DOHH2 (cell line): ENCODE results near the gene MAML2.

ENCODE experiments used
- H3F3A ChIP-seq: fragments of 200-600 bp; sonication (generic), shearing (Covaris generic); 2 replicates; pipeline ENCODE4 v1.6.0; 2016; ENCODE audit warnings: antibody characterized with exemption, mild to moderate bottlenecking; ENCODE audit not compliant: control insufficient read depth, insufficient read depth
- H3K27ac ChIP-seq: fragments of 200-600 bp; sonication (generic); 2 replicates; pipeline ENCODE4 v1.5.1; 2014; ENCODE audit warnings: low read depth, mild to moderate bottlenecking, low read length, moderate library complexity
- H3K27me3 ChIP-seq: fragments of 200-600 bp; sonication (generic); 2 replicates; pipeline ENCODE4 v1.6.1; 2014; ENCODE audit warnings: mild to moderate bottlenecking, low read length, mixed read lengths; ENCODE audit not compliant: control insufficient read depth
- H3K36me3 ChIP-seq: fragments of 200-600 bp; sonication (generic); 2 replicates; pipeline ENCODE4 v1.6.1; 2014; ENCODE audit warnings: mild to moderate bottlenecking, low read length, moderate library complexity, mixed read lengths; ENCODE audit not compliant: control insufficient read depth
- H3K4me1 ChIP-seq: fragments of 200-600 bp; sonication (generic); 2 replicates; pipeline ENCODE4 v1.6.1; 2014; ENCODE audit warnings: mild to moderate bottlenecking, low read length, mixed read lengths; ENCODE audit not compliant: control insufficient read depth
- H3K4me2 ChIP-seq: fragments of 200-600 bp; sonication (generic); 2 replicates; pipeline ENCODE4 v1.6.0; 2014; ENCODE audit warnings: mild to moderate bottlenecking, low read length, moderate library complexity
- H3K4me3 ChIP-seq: fragments of 200-600 bp; sonication (generic); 2 replicates; pipeline ENCODE4 v1.5.1; 2014; ENCODE audit warnings: mild to moderate bottlenecking, low read length, mixed read lengths
- H3K79me2 ChIP-seq: fragments of 200-600 bp; sonication (generic); 2 replicates; pipeline ENCODE4 v1.6.1; 2014; ENCODE audit warnings: mild to moderate bottlenecking, low read length, mixed read lengths; ENCODE audit not compliant: control insufficient read depth
- H3K9me2 ChIP-seq: fragments of 200-600 bp; sonication (generic); replicated peaks from 2 replicates; pipeline ENCODE4 v1.6.1; 2014; ENCODE audit warnings: mild to moderate bottlenecking, low read length, mixed read lengths; ENCODE audit not compliant: control insufficient read depth
- H3K9me3 ChIP-seq: fragments of 200-600 bp; sonication (generic); 2 replicates; pipeline ENCODE4 v1.6.1; 2014; ENCODE audit warnings: antibody characterized with exemption, low read length, mixed read lengths; ENCODE audit not compliant: control insufficient read depth, insufficient read depth
- H4K20me1 ChIP-seq: fragments of 200-600 bp; sonication (generic); 2 replicates; pipeline ENCODE4 v1.6.0; 2014; ENCODE audit warnings: low read depth, mild to moderate bottlenecking, antibody characterized with exemption, low read length, moderate library complexity; ENCODE audit not compliant: control insufficient read depth, insufficient read depth
- CTCF ChIP-seq: fragments of 200-600 bp; sonication (generic); IDR thresholded peaks from one replicate; pipeline ENCODE4 v1.5.1; 2014; ENCODE audit warnings: antibody characterized with exemption, mild to moderate bottlenecking, low read depth, low read length; ENCODE audit not compliant: poor library complexity, severe bottlenecking
- EZH2phosphoT487 ChIP-seq: fragments of 200-600 bp; sonication (generic); IDR thresholded peaks from 2 replicates; pipeline ENCODE4 v1.6.1; 2017; ENCODE audit warnings: borderline replicate concordance, mild to moderate bottlenecking, antibody characterized with exemption, low read length, moderate library complexity, mixed read lengths

The MAML2 gene

DNA sequence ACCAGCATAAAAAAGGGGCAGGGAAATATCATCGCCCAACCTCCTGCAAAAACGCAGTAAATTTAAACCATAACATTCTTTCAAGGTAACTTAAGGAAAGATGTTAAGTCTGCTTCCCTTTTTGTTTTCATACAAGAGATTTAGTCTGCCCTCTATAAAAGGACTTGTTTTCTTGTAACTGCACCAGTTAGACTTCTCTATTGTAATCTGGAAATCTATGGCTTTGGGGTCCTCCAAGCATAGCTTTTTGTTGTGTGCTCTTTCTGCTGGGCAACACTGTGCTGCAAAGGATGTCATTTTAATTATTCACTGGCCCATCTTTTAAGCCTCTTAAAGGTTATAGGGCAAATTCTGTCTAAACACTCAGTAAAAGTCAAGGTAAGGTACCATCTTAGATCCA lies 136.0 kb downstream of the MAML2 start:
- no peaks in the 10 kb centered on the region for H3K9me3 ChIP-seq
- no peaks in the 10 kb centered on the region for H3K27me3 ChIP-seq
- peak overlapping the region; percentile 57 for H3K4me3 ChIP-seq
- H3K36me3 ChIP-seq = no peaks in the 10 kb centered on the region
- no peaks in the 10 kb centered on the region for H3K79me2 ChIP-seq
- no peaks in the 10 kb centered on the region for H3F3A ChIP-seq
- H3K4me1 ChIP-seq = peaks cover 57% of the 10 kb centered on the region
- no peaks in the 10 kb centered on the region for H3K9me2 ChIP-seq
- H4K20me1 ChIP-seq = no peaks in the 10 kb centered on the region
- no peak overlapping the region for H3K27ac ChIP-seq
- no peak for TF ChIP-seq EZH2phosphoT487
- no peak for TF ChIP-seq CTCF
- H3K4me2 ChIP-seq = peak overlapping the region; percentile 73

- H3K27ac ChIP-seq = no peak overlapping the region
- H3K4me3 ChIP-seq = no peak overlapping the region
- H3K79me2 ChIP-seq = no peaks in the 10 kb centered on the region
- H3F3A ChIP-seq = no peaks in the 10 kb centered on the region
- H3K9me3 ChIP-seq = no peaks in the 10 kb centered on the region
- H3K9me2 ChIP-seq = no peaks in the 10 kb centered on the region
- no peak overlapping the region for H3K4me2 ChIP-seq
- H4K20me1 ChIP-seq = no peaks in the 10 kb centered on the region
- no peak for TF ChIP-seq CTCF
- no peak for TF ChIP-seq EZH2phosphoT487
- H3K4me1 ChIP-seq = peaks cover 57% of the 10 kb centered on the region
- no peaks in the 10 kb centered on the region for H3K27me3 ChIP-seq
- H3K36me3 ChIP-seq = no peaks in the 10 kb centered on the region
Measured at GRCh38 chr11:96205460-96205809, 137.6 kb downstream of the MAML2 start.

DNA sequence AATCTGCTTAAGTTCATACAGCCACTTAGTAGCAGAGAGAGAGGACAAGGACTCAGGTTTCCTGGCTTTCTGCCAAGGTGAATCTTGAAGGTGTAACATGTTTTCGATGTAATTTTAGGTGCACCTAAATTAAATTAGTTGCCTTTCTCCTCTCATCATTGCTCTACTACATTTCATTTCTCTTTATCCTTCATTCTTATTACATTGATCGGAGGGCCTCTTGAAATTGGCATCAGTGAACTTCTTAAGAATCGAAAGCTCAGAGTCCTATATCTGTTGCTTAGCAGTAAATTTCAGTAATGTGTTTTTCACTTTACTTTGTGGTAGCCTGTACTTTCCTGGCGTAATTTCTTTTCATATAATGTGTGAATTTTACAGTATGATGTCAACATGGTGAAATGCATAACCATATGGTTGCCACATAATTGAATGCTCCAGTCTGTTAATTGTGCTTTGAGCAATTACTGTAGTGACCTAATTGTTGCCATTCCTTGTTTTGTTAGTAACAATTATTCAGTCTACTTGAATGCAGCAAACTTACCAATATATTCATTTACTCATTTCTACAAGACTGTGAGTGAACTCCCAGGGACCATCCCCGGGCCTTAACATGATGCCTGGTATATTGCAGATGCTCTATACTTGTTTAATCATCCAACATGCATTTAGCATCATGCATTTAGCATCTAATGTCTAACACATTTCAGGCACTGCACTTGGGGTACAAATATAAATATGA lies 138.1 kb downstream of the MAML2 start:
- no peaks in the 10 kb centered on the region for H3F3A ChIP-seq
- no peaks in the 10 kb centered on the region for H4K20me1 ChIP-seq
- H3K27ac ChIP-seq = no peak overlapping the region
- H3K36me3 ChIP-seq = no peaks in the 10 kb centered on the region
- no peaks in the 10 kb centered on the region for H3K27me3 ChIP-seq
- H3K4me1 ChIP-seq = peaks cover 57% of the 10 kb centered on the region
- no peaks in the 10 kb centered on the region for H3K9me2 ChIP-seq
- no peaks in the 10 kb centered on the region for H3K9me3 ChIP-seq
- H3K79me2 ChIP-seq = no peaks in the 10 kb centered on the region
- H3K4me3 ChIP-seq = no peak overlapping the region
- TF ChIP-seq EZH2phosphoT487 (no peak), CTCF (no peak)
- peak overlapping the region; percentile 3 for H3K4me2 ChIP-seq

DNA sequence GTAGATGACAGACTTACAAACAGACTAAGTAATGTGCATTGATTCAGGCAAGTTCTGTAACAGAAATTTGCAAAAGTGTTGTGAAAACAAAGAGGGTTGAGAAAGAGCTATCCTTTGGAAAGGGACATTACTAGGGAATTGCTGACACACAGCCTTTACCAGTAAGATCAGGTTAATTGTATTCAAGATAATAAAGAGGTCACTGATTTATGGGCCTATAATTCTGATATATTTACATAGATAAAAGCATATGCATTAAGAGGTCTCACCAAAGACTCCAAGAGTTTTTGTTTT lies 138.7 kb downstream of the MAML2 start:
- H4K20me1 ChIP-seq = no peaks in the 10 kb centered on the region
- peak overlapping the region; percentile 3 for H3K4me2 ChIP-seq
- no peaks in the 10 kb centered on the region for H3K36me3 ChIP-seq
- TF ChIP-seq EZH2phosphoT487 (no peak), CTCF (no peak)
- peaks cover 57% of the 10 kb centered on the region for H3K4me1 ChIP-seq
- H3K27ac ChIP-seq = no peak overlapping the region
- H3F3A ChIP-seq = no peaks in the 10 kb centered on the region
- H3K9me3 ChIP-seq = no peaks in the 10 kb centered on the region
- no peaks in the 10 kb centered on the region for H3K27me3 ChIP-seq
- no peaks in the 10 kb centered on the region for H3K9me2 ChIP-seq
- no peaks in the 10 kb centered on the region for H3K79me2 ChIP-seq
- H3K4me3 ChIP-seq = no peak overlapping the region
